ENCODE results near the gene FAM43B.

FAM43B gene

GRCh38 chr1:20560966-20561365, 8.6 kb downstream of the FAM43B start:
- no peak overlapping the region for H3K27ac ChIP-seq (ENCODE audit: low read length)
- H3K4me3 ChIP-seq (ENCODE audit: low read length) = no peak overlapping the region
- H3K4me2 ChIP-seq (ENCODE audit: low read depth, low read length) = no peak overlapping the region
- no peaks in the 10 kb centered on the region for H3K36me3 ChIP-seq (replicated peaks; ENCODE audit: insufficient read depth, low read length)
- H3K9ac ChIP-seq (ENCODE audit: low read length) = no peak overlapping the region
- H3K9me3 ChIP-seq (replicated peaks; ENCODE audit: insufficient read depth, low read length) = no peaks in the 10 kb centered on the region
- no peak for DNase-seq
- no peak overlapping the region for H2AFZ ChIP-seq (ENCODE audit: low read length)
- no peaks in the 10 kb centered on the region for H3K4me1 ChIP-seq (ENCODE audit: low read length)
- no peaks in the 10 kb centered on the region for H3K9me2 ChIP-seq (replicated peaks; ENCODE audit: insufficient read depth, low read length)
- H3K79me2 ChIP-seq (ENCODE audit: low read length) = no peaks in the 10 kb centered on the region
- H3F3A ChIP-seq (ENCODE audit: insufficient read depth, low read length) = no peaks in the 10 kb centered on the region
- H3K27me3 ChIP-seq (replicated peaks; ENCODE audit: insufficient read depth, low read length) = peaks cover 84% of the 10 kb centered on the region
- H4K20me1 ChIP-seq (ENCODE audit: insufficient read depth, low read length) = no peaks in the 10 kb centered on the region
- TF ChIP-seq EZH2 (optimal IDR thresholded peaks at IDR 0.05; ENCODE audit: low read depth, low read length) (no peak), EZH2phosphoT487 (IDR thresholded peaks at IDR 0.05; ENCODE audit: low read length) (no peak), CTCF (IDR thresholded peaks at IDR 0.05; ENCODE audit: low read length) (no peak)

- Histone ChIP-seq H3K4me2 (ENCODE audit: low read depth, low read length) (no peak overlapping the region), H2AFZ (ENCODE audit: low read length) (no peak overlapping the region), H3F3A (ENCODE audit: insufficient read depth, low read length) (no peaks in the 10 kb centered on the region), H3K79me2 (ENCODE audit: low read length) (no peaks in the 10 kb centered on the region), H3K9me3 (replicated peaks; ENCODE audit: insufficient read depth, low read length) (no peaks in the 10 kb centered on the region), H3K36me3 (replicated peaks; ENCODE audit: insufficient read depth, low read length) (no peaks in the 10 kb centered on the region), H3K27ac (ENCODE audit: low read length) (no peak overlapping the region), H3K4me1 (ENCODE audit: low read length) (no peaks in the 10 kb centered on the region), H3K4me3 (ENCODE audit: low read length) (no peak overlapping the region), H3K27me3 (replicated peaks; ENCODE audit: insufficient read depth, low read length) (peaks cover 77% of the 10 kb centered on the region), H3K9me2 (replicated peaks; ENCODE audit: insufficient read depth, low read length) (no peaks in the 10 kb centered on the region), H4K20me1 (ENCODE audit: insufficient read depth, low read length) (no peaks in the 10 kb centered on the region), H3K9ac (ENCODE audit: low read length) (no peak overlapping the region)
- TF ChIP-seq EZH2 (optimal IDR thresholded peaks at IDR 0.05; ENCODE audit: low read depth, low read length) (no peak), CTCF (IDR thresholded peaks at IDR 0.05; ENCODE audit: low read length) (no peak), EZH2phosphoT487 (IDR thresholded peaks at IDR 0.05; ENCODE audit: low read length) (no peak)
- no peak for DNase-seq
Observed at GRCh38 chr1:20565234-20565633, 12.9 kb downstream of the FAM43B start.

GRCh38 chr1:20569523-20570098, 17.2 kb downstream of the FAM43B start:
- DNase-seq = no peak
- Histone ChIP-seq H2AFZ (ENCODE audit: low read length) (no peak overlapping the region), H3K36me3 (replicated peaks; ENCODE audit: insufficient read depth, low read length) (no peaks in the 10 kb centered on the region), H3K9me2 (replicated peaks; ENCODE audit: insufficient read depth, low read length) (no peaks in the 10 kb centered on the region), H3K9ac (ENCODE audit: low read length) (no peak overlapping the region), H3K4me1 (ENCODE audit: low read length) (no peaks in the 10 kb centered on the region), H3K9me3 (replicated peaks; ENCODE audit: insufficient read depth, low read length) (no peaks in the 10 kb centered on the region), H4K20me1 (ENCODE audit: insufficient read depth, low read length) (no peaks in the 10 kb centered on the region), H3F3A (ENCODE audit: insufficient read depth, low read length) (no peaks in the 10 kb centered on the region), H3K79me2 (ENCODE audit: low read length) (no peaks in the 10 kb centered on the region), H3K4me2 (ENCODE audit: low read depth, low read length) (no peak overlapping the region), H3K4me3 (ENCODE audit: low read length) (no peak overlapping the region), H3K27me3 (replicated peaks; ENCODE audit: insufficient read depth, low read length) (peaks cover 73% of the 10 kb centered on the region), H3K27ac (ENCODE audit: low read length) (no peak overlapping the region)
- TF ChIP-seq CTCF (IDR thresholded peaks at IDR 0.05; ENCODE audit: low read length) (no peak), EZH2phosphoT487 (IDR thresholded peaks at IDR 0.05; ENCODE audit: low read length) (no peak), EZH2 (optimal IDR thresholded peaks at IDR 0.05; ENCODE audit: low read depth, low read length) (no peak)

Data from MM.1S (cell line).